UCSD-AML1 (cell line): ENCODE data around the gene SLC25A6.
"Not testable (repeated sequence)": the region's sequence is repeated elsewhere in the genome, so short reads cannot be mapped to it uniquely, and the experiment has no call there.

Source experiments
- DNase-seq: peaks from one replicate; lab custom pipeline; 2025; ENCODE audit not compliant: unreplicated experiment; lab: John Stamatoyannopoulos, UW

SLC25A6 gene

DNA sequence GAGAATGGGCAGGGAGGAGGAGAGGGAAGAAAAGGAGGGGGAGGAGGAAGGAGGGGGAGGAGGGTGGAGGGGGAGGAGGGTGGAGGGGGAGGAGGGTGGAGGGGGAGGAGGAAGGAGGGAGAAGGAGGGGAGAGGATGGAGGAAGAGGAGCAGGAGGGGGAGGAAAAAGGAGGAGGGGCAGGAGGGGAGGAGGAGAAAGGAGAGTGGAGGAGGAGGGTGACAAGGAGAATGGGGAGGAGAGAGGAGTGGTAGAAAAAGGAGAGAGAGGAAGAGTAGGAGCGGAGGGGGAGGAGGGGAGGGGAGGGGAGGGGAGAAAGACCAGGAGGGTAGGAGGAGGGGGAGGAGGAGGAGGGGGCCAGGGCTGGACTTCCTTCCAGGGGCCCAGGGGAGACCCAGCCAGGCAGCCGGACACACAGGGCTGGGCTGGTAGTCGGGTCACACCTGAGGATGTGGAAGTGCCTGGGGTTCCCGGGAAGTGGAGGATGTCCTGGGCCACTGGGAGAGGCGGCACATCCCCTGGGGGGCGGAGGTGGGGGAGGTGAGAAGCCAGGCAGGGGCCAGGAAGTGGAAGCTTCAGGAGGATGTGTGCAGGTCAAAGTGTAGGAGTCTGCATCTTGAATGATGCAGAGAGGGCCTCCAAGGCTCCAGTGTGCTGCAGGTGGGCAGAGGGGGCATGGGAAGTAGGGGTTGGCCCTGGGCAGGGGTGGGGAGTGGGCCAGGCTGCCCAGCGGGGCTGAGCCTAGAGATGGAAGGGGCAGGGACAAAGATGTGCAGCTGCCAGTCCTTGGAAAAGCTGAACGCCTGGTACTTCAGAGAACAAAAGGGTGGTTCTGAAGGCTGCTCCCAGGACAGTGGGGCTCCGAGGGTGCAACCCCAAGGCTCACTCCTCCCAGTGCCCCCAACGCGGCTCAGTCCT is 36.5 kb downstream of the SLC25A6 start:
- peak; percentile 50 for DNase-seq

GRCh38 chrX:1354036-1355019 is 37.6 kb downstream of the SLC25A6 start:
- DNase-seq: no peak

GRCh38 chrX:1351981-1352714 is 39.8 kb downstream of the SLC25A6 start:
- DNase-seq: no peak

DNA sequence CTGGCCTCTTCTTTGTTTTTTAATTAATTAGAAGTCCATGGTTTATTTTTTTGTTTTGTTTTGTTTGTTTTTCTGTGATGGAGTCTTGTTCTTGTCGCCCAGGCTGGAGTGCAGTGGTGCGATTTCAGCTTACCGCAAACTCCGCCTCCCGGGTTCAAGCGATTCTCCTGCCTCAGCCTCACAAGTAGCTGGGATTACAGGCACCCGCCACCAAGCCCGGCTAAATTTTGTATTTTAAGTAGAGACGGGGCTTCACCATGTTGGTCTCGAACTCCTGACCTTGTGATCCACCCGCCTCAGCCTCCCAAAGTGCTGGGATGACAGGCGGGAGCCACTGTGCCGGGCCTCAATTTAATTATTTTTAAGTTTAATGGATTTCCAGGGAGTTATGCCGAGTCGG is 42.3 kb downstream of the SLC25A6 start:
- not testable (repeated sequence) for DNase-seq

DNA sequence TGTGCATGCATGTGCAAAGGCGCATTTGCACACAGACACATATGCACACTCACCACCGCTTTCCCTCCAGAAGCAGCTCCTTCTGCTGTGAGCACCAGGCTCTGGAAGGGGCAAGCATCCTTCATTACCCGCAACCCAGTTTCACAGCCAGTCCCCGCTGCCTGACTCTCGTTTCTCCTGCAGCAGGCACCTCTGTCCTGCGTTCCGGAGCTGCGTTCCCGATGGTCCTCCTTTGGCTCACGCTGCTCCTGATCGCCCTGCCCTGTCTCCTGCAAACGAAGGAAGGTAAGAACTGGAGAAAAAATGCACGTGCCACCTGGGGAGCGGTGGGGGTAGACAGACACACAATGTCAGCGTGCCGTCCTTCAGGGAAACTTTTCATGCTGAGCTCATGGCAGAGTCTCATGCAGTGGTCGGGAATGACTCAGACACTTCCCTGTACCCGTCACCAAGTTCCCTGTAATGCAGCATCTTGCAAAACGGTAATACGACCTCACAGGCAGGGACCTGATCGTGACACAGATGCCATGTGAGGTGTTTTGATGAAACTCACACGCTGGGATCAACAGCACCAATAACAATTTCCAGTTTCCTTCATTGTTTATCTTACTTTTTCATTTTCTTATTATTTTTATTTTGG is 50.2 kb downstream of the SLC25A6 start:
- DNase-seq: no peak

GRCh38 chrX:1336948-1337779 is 54.7 kb downstream of the SLC25A6 start:
- DNase-seq: no peak

DNA sequence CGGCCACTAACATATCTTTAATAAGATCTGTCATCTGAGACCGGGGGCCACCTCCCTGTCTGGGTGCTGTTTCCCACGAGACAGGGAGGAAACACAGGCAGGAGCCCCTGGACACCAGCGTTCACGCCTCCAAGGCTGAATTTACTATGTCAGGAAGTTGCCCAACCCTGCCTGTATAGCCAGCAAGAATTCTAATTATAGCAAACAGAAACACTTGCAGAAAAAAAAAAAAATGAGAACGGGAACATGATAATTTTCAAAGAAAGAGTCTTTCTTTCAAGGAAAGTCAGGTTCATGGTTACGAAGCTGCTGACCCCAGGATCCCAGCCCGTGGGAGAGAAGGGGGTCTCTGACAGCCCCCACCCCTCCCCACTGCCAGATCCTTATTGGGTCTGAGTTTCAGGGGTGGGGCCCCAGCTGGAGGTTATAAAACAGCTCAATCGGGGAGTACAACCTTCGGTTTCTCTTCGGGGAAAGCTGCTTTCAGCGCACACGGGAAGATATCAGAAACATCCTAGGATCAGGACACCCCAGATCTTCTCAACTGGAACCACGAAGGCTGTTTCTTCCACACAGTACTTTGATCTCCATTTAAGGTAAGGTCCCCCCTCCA is 55.5 kb downstream of the SLC25A6 start, which contains the start of gene IL3RA:
Gene IL3RA, plus strand, starts transcription at position 455 of the 613 bp plus-strand sequence. CDS start 4,981 bp downstream, outside the sequence.
- peak; percentile 86 for DNase-seq
